ENCODE data around the gene JAM2. TPM values are rescaled to one million over a fixed set of nuclear protein-coding genes. Genes with fewer than 3 reads are reported as not detected.

Gene JAM2
- total and polyA plus RNA-seq, 2 of the 4 experiments (the other 2 are of a cell fraction), result 0.72 to 2.1 TPM

DNA sequence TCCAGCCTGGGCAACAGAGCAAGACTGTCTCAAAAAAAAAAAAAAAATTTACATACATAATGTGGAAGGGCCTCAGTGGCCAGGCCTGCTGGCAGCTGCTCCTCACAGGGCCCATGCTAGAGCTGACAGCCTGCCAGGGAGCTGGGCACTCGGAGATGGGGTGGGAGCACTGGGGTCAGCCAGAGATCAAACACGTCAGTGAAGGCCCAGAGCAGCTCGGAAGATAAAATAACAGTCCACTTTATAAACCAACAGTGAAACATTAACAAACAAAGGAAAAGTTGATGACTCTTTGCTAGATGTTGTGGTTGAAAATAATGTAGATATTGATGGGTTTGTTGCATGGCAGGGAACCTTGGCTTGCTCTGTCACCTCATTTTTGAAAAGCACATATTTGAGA, 52.9 kb downstream of the JAM2 start:
- Histone ChIP-seq H2BK120ac (ENCODE audit: low read depth, low read length) (no peak overlapping the region), H3K9me3 (ENCODE audit: control insufficient read depth, insufficient read depth, low read length) (no peaks in the 10 kb centered on the region), H3K27ac (ENCODE audit: insufficient read depth, low read length) (no peak overlapping the region), H3K79me1 (ENCODE audit: low read depth in 1 of 2, low read length in 2 of 2) (no peaks in the 10 kb centered on the region), H4K8ac (ENCODE audit: low read depth in 2 of 2, low read length in 2 of 2) (no peak overlapping the region; a peak in 1 of 4 replicates), H3K4ac (ENCODE audit: low read depth, low read length) (no peak overlapping the region), H3K27me3 (ENCODE audit: control insufficient read depth, insufficient read depth, low read length) (no peaks in the 10 kb centered on the region), H3K4me1 (ENCODE audit: control insufficient read depth, insufficient read depth, low read length) (peaks cover 2% of the 10 kb centered on the region; the same call in 1 of the 2 replicates), H3K14ac (replicated peaks; ENCODE audit: low read depth, low read length) (no peak overlapping the region), H2BK15ac (ENCODE audit: low read depth, low read length) (no peak overlapping the region), H2BK5ac (ENCODE audit: low read depth, low read length, poor library complexity, severe bottlenecking) (no peak overlapping the region), H2AK5ac (ENCODE audit: low read depth, low read length) (no peak overlapping the region), H4K91ac (ENCODE audit: insufficient read depth, low read depth, low read length) (no peak overlapping the region), H2AK9ac (replicated peaks; ENCODE audit: low read depth, low read length, poor library complexity) (no peak overlapping the region), H2AFZ (replicated peaks; ENCODE audit: low read length, poor library complexity) (no peak overlapping the region), H3K23ac (ENCODE audit: low read depth, low read length) (no peak overlapping the region), H3K9ac (ENCODE audit: low read depth, low read length) (no peak overlapping the region), H3K18ac (ENCODE audit: low read depth, low read length) (no peak overlapping the region), H3K36me3 (ENCODE audit: control insufficient read depth, insufficient read depth, low read length) (no peaks in the 10 kb centered on the region), H3K56ac (ENCODE audit: extremely low read depth, insufficient read depth, low read length) (no peak overlapping the region), H3K9me1 (ENCODE audit: insufficient read depth, low read length) (no peaks in the 10 kb centered on the region), H3K4me3 (ENCODE audit: insufficient read depth, low read depth, low read length) (no peak overlapping the region), H4K20me1 (ENCODE audit: insufficient read depth, low read length) (no peaks in the 10 kb centered on the region), H2BK20ac (ENCODE audit: low read depth, low read length) (no peak overlapping the region), H4K5ac (ENCODE audit: low read depth, low read length) (no peak overlapping the region), H3K4me2 (ENCODE audit: low read depth, low read length) (no peak overlapping the region)
- POLR2A ChIA-PET (ENCODE audit: unreplicated experiment), result no interaction called here
- intact Hi-C loops (cut with micrococcal nuclease) (no loop called here), dilution Hi-C loops (cut with HindIII; ENCODE audit: low sequenced_read_pairs, unreplicated experiment) (no loop called here), in situ Hi-C loops (cut with MboI; ENCODE audit: low sequenced_read_pairs) (no loop called here)
- ATAC-seq (ENCODE audit: low read depth) (peak; percentile 82), DNase-seq (peak; percentile 29)
- BruUV-seq (replicated peaks), result no TSS peak
- whole genome bisulfite sequencing, 2 experiments (ENCODE audit: extremely low coverage in 2 of 2, insufficient read length in 1 of 2), result no CpG with 5 or more reads among the region's 3 CpGs
- no peak for TF ChIP-seq RCOR1 (IDR thresholded peaks at IDR 0.05; ENCODE audit: insufficient replicate concordance, low read length)
- TF ChIP-seq SMC3 (IDR thresholded peaks at IDR 0.05; ENCODE audit: low read depth, low read length), result no peak
- no peak for TF ChIP-seq MAZ (IDR thresholded peaks at IDR 0.05; ENCODE audit: borderline replicate concordance, low read depth, low read length)
- TF ChIP-seq, protein P1, sequence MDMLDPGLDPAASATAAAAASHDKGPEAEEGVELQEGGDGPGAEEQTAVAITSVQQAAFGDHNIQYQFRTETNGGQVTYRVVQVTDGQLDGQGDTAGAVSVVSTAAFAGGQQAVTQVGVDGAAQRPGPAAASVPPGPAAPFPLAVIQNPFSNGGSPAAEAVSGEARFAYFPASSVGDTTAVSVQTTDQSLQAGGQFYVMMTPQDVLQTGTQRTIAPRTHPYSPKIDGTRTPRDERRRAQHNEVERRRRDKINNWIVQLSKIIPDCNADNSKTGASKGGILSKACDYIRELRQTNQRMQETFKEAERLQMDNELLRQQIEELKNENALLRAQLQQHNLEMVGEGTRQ (IDR thresholded peaks at IDR 0.05; ENCODE audit: low read depth, low read length), result no peak
- TF ChIP-seq ELK1 (IDR thresholded peaks at IDR 0.05; ENCODE audit: borderline replicate concordance, low read depth, low read length), result no peak
- TF ChIP-seq MAFK (IDR thresholded peaks at IDR 0.05; ENCODE audit: low read depth, low read length), result no peak
- TF ChIP-seq, protein P2, sequence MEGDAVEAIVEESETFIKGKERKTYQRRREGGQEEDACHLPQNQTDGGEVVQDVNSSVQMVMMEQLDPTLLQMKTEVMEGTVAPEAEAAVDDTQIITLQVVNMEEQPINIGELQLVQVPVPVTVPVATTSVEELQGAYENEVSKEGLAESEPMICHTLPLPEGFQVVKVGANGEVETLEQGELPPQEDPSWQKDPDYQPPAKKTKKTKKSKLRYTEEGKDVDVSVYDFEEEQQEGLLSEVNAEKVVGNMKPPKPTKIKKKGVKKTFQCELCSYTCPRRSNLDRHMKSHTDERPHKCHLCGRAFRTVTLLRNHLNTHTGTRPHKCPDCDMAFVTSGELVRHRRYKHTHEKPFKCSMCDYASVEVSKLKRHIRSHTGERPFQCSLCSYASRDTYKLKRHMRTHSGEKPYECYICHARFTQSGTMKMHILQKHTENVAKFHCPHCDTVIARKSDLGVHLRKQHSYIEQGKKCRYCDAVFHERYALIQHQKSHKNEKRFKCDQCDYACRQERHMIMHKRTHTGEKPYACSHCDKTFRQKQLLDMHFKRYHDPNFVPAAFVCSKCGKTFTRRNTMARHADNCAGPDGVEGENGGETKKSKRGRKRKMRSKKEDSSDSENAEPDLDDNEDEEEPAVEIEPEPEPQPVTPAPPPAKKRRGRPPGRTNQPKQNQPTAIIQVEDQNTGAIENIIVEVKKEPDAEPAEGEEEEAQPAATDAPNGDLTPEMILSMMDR (conservative IDR thresholded peaks at IDR 0.05; ENCODE audit: low read depth, low read length), result no peak
- no peak for TF ChIP-seq CEBPB (IDR thresholded peaks at IDR 0.05; ENCODE audit: low read depth, low read length)
- CTCF ChIA-PET, result no interaction called here
